GM19351 (cell line): Measurements from ENCODE around the gene BTG2.

ENCODE experiments used
- ATAC-seq: cut with Tn5 transposase; IDR thresholded peaks from one replicate; pipeline ENCODE4 v1.9.1; 2021; ENCODE audit warnings: mild to moderate bottlenecking, moderate library complexity; ENCODE audit not compliant: unreplicated experiment

The BTG2 gene

DNA sequence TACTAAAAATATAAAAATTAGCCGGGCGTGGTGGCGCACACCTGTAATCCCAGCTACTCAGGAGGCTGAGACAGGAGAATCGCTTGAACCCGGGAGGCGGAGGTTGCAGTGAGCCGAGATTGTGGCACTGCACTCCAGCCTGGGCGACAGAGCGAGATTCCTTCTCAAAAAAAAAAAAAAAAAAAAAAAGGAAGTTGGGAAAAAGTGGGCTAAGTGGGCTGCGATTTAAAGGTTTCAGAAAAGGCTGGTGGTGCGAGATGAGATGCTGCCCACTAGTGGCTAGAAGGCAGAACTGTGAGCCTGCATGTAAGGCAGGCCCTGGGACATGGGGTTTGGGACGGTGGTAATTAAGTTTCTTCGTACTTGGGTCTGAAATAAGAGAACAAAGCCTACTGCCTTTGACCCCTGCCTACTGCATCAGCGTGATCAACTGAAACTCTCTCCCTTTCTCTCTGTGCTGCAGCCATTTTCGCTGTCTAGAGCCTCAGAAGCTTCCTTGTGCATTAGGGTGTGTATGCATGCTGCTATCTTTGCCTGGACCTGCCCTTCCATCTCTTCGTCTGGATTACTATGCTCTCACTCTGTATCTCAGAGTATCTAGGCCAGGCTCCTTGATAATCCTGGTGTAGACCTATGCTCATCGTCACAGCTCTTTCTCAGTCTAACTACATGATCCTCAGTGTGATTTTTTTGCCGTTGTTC lies 33.2 kb downstream of the BTG2 start:
- no peak for ATAC-seq

DNA sequence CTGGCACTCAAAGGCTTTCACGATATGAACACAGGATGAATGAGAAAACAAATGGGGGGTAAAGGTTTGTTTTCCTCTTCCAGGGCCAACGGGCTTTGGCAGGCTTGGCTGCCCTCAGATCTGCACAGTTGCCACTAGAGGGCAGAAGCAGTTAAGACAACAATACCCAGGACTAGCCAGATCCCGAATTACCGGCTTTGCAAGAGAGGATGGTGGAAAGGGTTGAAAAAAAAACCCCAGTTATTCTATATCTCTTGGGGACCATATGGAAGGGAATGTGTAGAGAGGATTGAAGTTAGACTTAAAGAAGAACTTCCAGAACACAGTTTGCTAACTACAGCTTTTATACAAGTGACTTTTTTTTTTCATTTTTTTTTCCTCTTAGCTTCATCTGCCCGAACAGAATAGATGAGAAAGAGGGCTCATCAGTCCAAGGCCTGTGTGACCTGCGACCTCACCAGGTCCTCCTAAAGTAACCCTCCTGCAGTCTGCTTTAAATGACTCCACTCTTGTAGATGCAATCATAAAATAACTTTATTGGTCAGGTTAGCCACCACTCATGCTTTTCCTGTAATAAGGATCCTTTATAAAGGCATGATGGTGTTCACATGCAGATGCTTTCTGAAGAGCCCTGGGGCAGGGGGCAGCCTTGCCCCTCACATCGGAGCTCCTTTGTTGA lies 34.9 kb downstream of the BTG2 start:
- no peak for ATAC-seq

DNA sequence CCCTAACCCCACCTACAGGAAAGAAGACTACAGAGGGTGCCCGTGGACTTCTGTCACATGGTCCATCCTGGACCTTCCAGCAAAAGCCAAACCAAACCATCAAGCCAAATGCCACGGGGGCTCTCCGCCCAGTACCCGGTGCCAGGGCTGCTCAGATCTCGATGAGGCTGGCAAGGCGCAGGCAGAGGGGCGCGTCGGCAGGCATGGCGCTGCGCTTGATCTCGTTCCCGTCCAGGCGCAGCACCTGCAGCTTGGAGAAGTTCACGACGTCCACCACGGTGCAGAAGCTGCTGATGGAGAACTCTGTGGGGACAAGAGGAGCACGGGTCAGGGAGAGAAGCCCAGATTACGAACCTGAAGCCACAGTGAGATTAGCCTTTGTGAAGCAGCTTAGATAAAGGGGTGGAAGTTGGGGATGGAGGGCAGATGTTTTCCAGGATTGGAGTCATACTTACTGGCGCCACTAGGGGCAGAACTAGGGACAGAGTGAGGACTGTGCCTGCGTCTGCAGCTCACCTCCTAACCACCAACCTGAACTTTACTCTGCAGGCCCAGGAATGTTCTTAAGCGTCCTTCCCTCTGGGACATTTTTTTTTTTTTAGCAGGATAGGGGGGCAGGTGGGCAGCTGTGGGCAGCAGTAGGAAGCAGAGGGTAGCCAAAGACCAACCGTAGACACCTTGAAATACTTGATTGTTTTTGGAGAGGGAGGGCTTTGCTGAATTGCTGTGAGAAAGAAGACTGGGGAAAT lies 37.0 kb downstream of the BTG2 start:
- no peak for ATAC-seq

DNA sequence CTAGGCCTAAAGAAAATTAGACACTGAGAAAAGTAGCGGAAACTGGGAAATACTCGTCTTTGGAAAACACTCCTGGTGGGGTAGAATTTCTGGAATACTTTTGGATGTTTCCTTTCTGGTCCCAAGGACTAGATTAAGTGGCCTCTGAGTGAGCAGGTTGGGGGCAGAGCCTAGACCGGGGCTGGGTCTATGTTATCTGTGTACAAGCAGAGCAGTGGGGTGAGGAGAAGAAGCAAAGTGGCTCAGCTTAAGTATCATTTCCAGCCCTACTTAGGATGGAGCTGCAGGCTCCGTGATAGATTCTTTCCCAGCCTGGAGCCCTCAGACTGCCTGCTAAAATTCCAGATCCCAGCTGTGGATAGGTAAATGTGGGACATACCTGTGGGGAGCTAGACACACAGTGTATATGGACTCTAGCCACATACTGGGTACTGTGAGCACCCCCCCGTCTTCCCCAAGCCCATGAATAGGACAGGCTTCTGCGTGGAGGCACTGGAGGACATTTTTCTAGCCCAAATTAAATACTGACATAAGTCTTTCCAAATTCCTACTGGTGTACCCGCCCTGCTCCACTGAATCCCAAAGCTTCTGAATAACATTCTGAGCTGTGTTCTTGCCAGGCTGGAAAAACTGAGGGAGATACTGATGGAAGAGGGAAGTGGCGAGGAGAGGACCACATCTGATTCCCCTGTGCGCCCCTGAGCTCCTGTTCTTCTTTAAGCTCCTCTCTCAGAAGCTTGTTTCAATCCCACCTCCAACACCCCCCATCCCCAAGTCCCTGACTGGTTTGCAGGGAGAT lies 38.8 kb downstream of the BTG2 start:
- no peak for ATAC-seq

DNA sequence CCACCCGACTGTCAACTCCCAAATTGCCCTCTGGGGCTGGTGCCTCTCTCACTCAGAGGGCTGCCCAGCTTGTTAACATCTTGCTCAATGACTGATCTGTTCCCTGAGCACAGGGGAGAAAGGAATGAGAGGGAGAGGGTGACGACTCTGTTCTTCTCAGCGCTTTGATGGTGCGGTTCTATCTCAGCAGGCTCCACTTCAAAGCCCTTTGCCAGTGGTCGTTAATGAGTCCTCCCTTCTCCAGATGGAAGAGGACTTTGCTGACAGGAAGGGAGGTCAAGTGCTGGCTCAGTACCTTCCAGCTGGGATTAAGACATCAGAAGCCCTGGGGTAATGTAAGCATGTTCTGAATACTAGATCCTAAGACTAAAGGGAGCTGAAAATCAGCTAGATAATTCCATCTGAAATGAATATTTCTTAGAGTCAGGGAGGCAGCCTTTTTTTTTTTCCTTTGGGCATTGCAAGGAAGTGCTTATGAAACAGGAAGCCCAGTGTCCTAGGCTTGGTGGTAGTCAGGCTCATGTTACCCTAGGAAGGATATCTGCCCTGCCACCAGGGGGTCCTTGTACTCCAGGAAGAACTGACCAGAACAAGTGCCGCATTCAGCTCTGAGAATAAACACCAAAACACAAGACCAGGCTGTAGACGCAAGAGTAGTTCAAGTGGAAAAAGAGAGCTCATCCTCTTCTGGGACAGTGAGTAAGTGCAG lies 40.9 kb downstream of the BTG2 start:
- ATAC-seq: no peak

DNA sequence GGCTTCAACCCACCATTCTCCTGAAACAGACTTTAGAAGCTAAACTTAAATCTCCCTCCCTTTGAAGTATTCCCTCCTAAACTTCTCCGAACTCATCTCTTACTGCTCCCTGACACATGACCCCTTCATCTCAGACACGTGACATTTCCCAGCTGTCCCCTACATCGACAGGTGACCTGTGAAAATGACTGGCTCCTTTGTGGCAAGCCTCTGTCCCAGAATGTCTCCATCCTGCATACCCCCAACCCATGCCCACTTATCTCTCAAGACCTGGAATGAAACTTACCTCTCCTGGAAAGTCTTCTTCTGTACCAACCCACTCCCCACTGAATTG lies 41.4 kb downstream of the BTG2 start:
- no peak for ATAC-seq

DNA sequence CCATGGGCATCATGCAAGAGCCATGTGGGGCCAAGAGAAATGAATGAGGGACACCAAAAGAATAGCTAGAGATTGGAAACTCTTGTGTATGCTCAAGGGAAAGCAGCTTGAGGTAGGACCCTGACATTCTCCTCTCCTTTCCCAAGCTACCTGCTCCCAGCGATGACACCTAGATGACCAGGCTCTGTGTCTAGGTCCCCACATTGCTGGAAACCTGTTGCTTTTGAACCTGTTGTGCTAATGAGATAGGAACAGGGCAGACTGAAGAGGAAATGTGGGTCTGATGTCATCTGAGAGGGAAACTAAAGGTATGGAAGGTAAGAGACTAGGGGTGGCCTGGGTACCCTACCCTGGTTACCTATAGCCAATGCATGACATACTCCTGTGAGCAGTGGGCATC lies 43.8 kb downstream of the BTG2 start:
- no peak for ATAC-seq

DNA sequence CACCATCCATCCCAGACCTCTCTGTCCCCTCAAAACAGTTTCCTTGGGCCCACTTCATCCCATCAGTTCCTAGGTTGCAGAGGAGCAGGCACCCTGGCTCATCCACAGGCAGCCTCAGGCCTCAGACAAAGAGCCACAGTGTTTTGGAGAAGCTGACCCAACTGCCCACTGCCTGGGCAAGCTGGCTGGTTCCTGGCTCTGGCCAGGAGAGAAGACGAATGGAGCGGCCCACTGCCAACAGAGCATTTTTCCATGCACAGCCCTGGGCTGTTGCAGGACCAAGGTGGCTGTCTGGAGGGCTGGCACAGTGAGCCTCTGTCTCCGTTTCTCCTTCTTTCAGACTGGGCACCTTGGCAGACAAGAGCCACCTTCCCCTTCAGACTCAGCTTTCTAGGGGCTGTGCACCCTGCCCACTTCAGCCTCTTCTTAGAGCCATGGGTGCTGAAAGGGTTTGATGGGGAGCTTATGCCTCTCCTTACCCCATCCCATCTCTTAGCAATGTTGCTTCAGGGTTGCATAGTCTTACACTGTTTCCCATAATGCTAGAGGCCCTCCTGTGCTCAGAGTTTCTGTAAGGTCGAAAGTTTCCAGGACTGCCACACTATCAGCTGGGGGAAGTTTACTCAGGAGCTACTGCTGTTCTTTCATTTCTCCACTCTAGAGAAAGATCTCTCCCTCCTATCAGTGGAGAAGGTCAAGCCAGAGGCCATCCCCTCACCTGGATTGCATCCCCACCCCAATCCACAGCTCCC lies 44.6 kb downstream of the BTG2 start:
- no peak for ATAC-seq

DNA sequence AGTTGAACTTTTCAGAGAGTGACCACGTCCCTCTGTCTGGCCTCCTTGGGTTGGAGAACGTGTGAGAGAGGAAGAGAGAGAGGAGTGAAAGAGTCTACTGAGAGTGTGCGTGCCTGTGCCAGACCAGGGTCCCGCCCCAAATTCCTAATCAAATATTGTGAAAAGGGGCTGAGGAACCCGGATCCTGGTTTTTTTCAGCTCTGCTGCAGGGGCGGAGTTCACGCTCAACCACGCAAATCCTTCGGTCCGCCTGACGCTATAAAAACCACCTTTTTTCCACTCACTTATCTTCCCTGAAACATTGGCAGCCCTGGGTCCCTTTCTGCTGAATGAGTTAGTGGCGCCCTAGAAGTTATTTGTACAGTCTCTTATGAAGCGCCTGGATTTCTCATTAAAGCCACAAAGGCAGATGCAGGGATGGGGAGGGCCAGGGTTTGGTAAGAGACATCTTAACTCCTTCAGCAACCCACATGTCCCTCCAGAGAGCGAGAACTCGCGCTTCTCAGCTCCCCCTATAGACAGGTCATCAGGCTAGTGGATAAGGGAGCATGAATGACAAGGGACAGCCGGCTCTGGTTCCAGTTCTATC lies 45.8 kb downstream of the BTG2 start, which contains the start of gene FMOD:
Gene FMOD (minus strand): TSS at position 86 of the 589 bp plus-strand sequence. CDS start 2,852 bp downstream, outside the sequence.
- ATAC-seq: no peak

DNA sequence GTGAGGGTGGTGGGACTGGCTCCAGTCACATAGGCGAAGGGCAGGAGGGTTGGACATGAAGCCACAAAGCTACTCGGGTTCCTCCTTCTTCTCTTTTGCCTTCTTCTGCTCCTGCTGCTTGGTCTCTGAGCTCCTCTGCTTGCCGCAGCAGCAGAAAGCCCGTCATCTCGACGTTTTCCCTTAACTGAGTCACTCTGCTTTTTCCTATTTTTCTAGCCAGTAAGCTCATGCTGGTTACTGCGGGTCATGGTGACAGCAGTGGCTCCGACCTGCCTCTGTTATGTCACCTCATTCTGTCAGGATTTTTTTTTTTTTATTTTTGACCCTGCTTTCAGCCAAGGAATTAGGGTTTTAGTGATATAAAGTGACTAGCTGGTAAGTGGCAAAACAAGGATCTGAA lies 48.2 kb downstream of the BTG2 start:
- ATAC-seq: no peak

DNA sequence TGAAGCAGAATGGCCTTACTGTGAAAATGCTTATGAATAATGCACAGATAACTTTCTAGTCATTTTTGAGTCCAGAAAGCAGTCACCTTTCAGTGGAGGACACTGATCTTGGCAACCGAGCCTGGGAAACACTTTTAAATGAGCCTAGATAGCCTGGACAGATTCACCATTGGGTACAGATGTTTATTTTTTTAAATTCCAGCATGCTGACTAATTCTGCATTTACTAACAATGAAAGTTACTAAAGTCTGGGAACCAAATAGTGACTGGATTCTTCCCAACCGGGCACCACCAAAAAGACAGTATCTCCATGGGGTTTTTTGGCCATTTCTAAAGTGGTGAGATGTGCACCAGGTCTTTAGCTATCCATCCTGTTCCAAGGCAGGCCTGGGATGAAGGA lies 48.9 kb downstream of the BTG2 start:
- no peak for ATAC-seq

DNA sequence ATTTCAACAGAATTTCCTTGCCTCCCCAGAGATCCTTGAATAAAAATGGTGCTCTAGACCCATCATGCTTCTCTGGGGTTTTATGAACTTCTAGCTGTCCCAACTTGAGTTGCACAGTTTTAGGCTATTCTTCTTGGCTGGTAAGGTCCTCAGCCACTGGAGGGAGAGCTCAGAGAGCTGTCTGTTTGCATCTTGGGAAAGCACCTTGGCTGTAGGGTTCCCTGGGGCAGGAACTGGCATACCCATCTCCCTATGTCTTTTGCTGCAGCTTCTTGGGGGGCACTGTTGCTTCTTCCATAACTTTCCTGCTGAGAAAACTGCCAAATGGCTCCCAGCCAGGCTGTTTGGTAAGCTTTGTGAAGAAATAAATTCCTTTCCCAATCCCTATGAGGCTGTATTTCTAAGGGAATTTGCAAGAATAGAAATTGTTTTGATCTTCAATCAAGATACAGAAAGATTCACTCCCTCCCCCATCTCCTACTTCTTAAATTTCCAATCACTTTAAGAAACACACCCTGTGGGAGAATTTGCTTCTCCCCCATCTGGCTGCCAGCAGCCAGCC lies 53.8 kb downstream of the BTG2 start:
- ATAC-seq: no peak
